Spleen (tissue), 7 donors: ENCODE data around the gene SIM2.

Source experiments
- POLR2A ChIP-seq, 3 donors: fragments of 450-650 bp; IDR thresholded peaks; one replicate each; pipeline ENCODE4 v1.5.1; 2017; ENCODE audit warnings: antibody characterized with exemption in 3 of 3, mild to moderate bottlenecking in 1 of 3
- POLR2AphosphoS5 ChIP-seq, 3 donors: sonication (generic); formaldehyde crosslinking; IDR thresholded peaks; one replicate each; pipeline ENCODE4 v1.5.1; 2017; ENCODE audit warnings: antibody characterized with exemption in 3 of 3
- TF ChIP-seq, protein P1 (sequence below), 11 experiments: fragments of 200-600 bp in 7 of 11; fragments of 450-650 bp in 4 of 11; sonication (generic) in 4 of 11; IDR thresholded peaks in 8 of 11; conservative IDR thresholded peaks in 3 of 11; 1 replicate in 7 of 11; 2 replicates in 4 of 11; pipeline versions ENCODE4 v1.4.0 to v1.8.0; 2016 to 2021; ENCODE audit warnings: antibody characterized with exemption in 11 of 11, inconsistent platforms in 4 of 11, mild to moderate bottlenecking in 1 of 11
- donor health status: DM: no; HTN: no; CAD: no; lungs with moderate emphysema.
- donor health status: DM: no; HTN: no; CAD: no.
- donor health status: DM: no; HTN: no; CAD: no.

DNA sequence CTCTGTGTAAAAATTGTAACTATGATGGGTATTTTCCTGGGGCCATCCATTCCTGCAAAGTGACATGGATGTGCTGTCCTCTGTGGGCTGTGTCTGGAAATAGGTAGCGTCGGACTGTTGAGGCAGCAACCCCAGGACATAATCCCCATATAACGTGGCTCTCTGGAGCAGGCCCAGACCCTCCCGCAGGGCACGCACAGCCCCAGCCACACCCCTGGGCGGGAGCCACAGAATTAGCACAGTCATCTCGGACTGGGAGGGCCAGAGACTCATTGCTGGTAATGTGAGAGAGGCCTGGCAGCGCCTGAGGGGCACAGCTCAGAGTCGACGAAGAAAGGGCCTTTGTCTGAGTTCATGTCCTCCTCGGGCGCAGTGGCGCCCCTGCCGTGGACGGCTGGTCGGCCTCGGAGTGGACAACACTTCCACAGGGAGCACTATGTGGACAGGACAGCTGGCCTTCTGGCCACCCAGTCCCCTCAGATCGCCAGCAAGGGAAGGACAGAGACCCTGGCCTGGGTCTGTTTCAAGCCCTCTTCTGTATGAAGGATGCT lies 20.1 kb downstream of the SIM2 start:
- TF ChIP-seq, protein P1, sequence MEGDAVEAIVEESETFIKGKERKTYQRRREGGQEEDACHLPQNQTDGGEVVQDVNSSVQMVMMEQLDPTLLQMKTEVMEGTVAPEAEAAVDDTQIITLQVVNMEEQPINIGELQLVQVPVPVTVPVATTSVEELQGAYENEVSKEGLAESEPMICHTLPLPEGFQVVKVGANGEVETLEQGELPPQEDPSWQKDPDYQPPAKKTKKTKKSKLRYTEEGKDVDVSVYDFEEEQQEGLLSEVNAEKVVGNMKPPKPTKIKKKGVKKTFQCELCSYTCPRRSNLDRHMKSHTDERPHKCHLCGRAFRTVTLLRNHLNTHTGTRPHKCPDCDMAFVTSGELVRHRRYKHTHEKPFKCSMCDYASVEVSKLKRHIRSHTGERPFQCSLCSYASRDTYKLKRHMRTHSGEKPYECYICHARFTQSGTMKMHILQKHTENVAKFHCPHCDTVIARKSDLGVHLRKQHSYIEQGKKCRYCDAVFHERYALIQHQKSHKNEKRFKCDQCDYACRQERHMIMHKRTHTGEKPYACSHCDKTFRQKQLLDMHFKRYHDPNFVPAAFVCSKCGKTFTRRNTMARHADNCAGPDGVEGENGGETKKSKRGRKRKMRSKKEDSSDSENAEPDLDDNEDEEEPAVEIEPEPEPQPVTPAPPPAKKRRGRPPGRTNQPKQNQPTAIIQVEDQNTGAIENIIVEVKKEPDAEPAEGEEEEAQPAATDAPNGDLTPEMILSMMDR (IDR thresholded peaks at IDR 0.05 in 8 of 11, conservative IDR thresholded peaks at IDR 0.05 in 3 of 11) = no peak
- TF ChIP-seq POLR2AphosphoS5 (IDR thresholded peaks at IDR 0.05) (no peak), POLR2A (IDR thresholded peaks at IDR 0.05) (no peak)
